ENCODE results near the gene TMEM184B. TPM values are rescaled to one million over a fixed set of nuclear protein-coding genes. Genes with fewer than 3 reads are reported as not detected.

TMEM184B gene
- total RNA-seq, 2 donors from 2014 or later = 76.0 to 137 TPM

- WGBS = 36% methylated on average over 8 of the region's 8 CpGs
- Histone ChIP-seq H3K27me3 (replicated peaks; ENCODE audit: insufficient read depth) (no peaks in the 10 kb centered on the region), H3K4me1 (replicated peaks) (no peaks in the 10 kb centered on the region), H3K9me3 (no peaks in the 10 kb centered on the region), H3K4me3 (peak overlapping the region; percentile 7 to 16), H3K27ac (peak overlapping the region in 1 of 2 donors; percentile 23), H3K36me3 (no peaks in the 10 kb centered on the region)
- intact Hi-C loops (cut with DNase I) = no loop called here
- no peak for DNase-seq (ENCODE audit: low spot score)
- TF ChIP-seq CTCF (IDR thresholded peaks at IDR 0.05) (no peak), POLR2AphosphoS5 (IDR thresholded peaks at IDR 0.05) (no peak), POLR2A (IDR thresholded peaks at IDR 0.05) (no peak)
These were observed 58.9 kb downstream of the TMEM184B start for GRCh38 chr22:38213990-38214301.

DNA sequence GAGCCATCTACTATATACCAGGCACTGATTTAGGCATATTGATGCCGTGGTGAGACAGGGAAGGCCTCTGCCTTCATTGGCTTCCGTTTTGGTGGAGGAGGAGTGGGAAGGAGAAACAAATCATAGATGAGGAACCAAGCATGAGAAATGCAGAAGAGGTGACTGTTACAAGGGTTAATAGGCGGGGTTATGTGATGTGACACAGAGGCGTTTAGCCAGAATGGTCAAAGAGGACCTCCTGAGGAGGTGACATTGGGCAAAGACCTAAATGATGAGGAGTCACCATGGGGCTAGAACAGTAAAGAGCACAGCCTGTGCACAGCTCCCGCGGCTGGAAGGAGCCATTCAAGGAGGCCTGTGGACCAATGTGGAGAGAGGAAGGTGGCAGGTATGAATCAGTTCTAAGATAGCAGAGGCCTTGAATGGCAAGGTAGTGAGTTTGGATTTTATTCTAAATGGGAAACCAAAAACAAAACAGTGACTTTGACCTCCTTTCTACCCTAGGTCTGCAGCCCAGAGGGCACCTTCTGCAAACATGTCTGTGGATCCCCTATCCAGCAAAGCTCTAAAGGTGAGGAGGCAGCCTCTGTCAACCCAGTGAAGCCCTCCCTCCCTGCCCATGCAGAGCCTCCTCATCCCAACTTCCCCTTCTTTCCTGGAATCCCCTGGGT, 59.4 kb downstream of the TMEM184B start:
- WGBS = 89% methylated on average over 6 of the region's 6 CpGs
- no peaks in the 10 kb centered on the region for H3K36me3 ChIP-seq
- intact Hi-C loops (cut with DNase I) = no loop called here
- no peaks in the 10 kb centered on the region for H3K27me3 ChIP-seq (replicated peaks; ENCODE audit: insufficient read depth)
- no peaks in the 10 kb centered on the region for H3K9me3 ChIP-seq
- no peak overlapping the region for H3K4me3 ChIP-seq
- TF ChIP-seq POLR2A (IDR thresholded peaks at IDR 0.05) = no peak
- no peak for TF ChIP-seq CTCF (IDR thresholded peaks at IDR 0.05)
- no peak for TF ChIP-seq POLR2AphosphoS5 (IDR thresholded peaks at IDR 0.05)
- H3K4me1 ChIP-seq (replicated peaks) = no peaks in the 10 kb centered on the region
- no peak for DNase-seq (ENCODE audit: low spot score)
- H3K27ac ChIP-seq = no peak overlapping the region

DNA sequence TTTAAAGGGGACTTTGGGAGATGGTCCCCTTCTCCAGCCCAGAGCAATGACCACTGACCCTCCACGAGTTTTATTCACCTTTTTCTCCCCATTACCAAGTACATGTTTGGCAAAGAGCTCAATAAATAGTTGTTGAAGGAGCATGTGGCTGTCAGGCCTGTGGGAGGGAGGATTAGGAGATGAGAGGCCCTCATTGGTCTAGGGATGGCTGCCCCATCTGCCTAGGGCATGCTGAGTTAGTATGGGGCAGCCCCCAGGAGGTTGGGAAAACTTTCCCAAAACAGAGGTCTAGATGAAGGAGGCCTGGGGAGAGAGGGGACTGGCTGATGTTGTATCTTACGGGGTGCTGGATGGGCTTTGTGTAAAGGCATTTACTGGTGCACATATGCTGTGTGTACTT, 60.4 kb downstream of the TMEM184B start:
- TF ChIP-seq CTCF (IDR thresholded peaks at IDR 0.05) = no peak
- no peak for TF ChIP-seq POLR2AphosphoS5 (IDR thresholded peaks at IDR 0.05)
- TF ChIP-seq POLR2A (IDR thresholded peaks at IDR 0.05) = no peak
- H3K4me1 ChIP-seq (replicated peaks) = no peaks in the 10 kb centered on the region
- H3K27me3 ChIP-seq (replicated peaks; ENCODE audit: insufficient read depth) = no peaks in the 10 kb centered on the region
- no peaks in the 10 kb centered on the region for H3K9me3 ChIP-seq
- H3K4me3 ChIP-seq = no peak overlapping the region
- no peaks in the 10 kb centered on the region for H3K36me3 ChIP-seq
- intact Hi-C loops (cut with DNase I) = no loop called here
- H3K27ac ChIP-seq = no peak overlapping the region
- WGBS = 70% methylated on average over 2 of the region's 2 CpGs
- DNase-seq (ENCODE audit: low spot score) = no peak

GRCh38 chr22:38211556-38211955, 61.3 kb downstream of the TMEM184B start:
- 94% methylated on average over 6 of the region's 7 CpGs for WGBS
- no peaks in the 10 kb centered on the region for H3K36me3 ChIP-seq
- H3K27ac ChIP-seq = no peak overlapping the region
- no peak for DNase-seq (ENCODE audit: low spot score)
- intact Hi-C loops (cut with DNase I) = no loop called here
- no peak overlapping the region for H3K4me3 ChIP-seq
- no peaks in the 10 kb centered on the region for H3K9me3 ChIP-seq
- H3K27me3 ChIP-seq (replicated peaks; ENCODE audit: insufficient read depth) = no peaks in the 10 kb centered on the region
- no peak for TF ChIP-seq POLR2AphosphoS5 (IDR thresholded peaks at IDR 0.05)
- no peak for TF ChIP-seq POLR2A (IDR thresholded peaks at IDR 0.05)
- TF ChIP-seq CTCF (IDR thresholded peaks at IDR 0.05) = no peak
- no peaks in the 10 kb centered on the region for H3K4me1 ChIP-seq (replicated peaks)

DNA sequence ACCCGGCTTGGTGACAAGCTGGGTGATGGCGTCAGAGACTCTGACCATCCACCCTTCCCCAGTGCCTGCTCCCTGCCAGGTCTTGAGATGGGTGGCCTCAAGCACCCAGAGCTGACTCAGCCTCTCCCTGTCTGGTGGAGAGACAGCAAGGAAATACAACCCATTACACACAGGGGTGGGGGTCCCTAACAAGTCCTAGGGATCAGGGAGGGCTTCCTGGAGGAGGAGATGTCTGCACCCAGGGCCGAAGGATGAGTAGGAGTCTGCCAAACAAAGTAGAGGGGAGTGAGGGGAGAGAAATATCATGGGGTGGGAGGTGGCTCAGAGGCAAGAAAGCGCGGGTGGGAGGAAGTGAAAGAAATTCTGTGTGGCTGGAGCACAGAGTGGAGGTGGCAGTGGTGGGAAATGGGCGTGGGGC, 64.2 kb downstream of the TMEM184B start:
- no peaks in the 10 kb centered on the region for H3K9me3 ChIP-seq
- no peak overlapping the region for H3K4me3 ChIP-seq
- H3K27ac ChIP-seq = no peak overlapping the region
- intact Hi-C loops (cut with DNase I) = no loop called here
- no peaks in the 10 kb centered on the region for H3K27me3 ChIP-seq (replicated peaks; ENCODE audit: insufficient read depth)
- WGBS = 91% methylated on average over 5 of the region's 6 CpGs
- H3K4me1 ChIP-seq (replicated peaks) = no peaks in the 10 kb centered on the region
- no peak for DNase-seq (ENCODE audit: low spot score)
- H3K36me3 ChIP-seq = no peaks in the 10 kb centered on the region
- TF ChIP-seq CTCF (IDR thresholded peaks at IDR 0.05) (no peak), POLR2A (IDR thresholded peaks at IDR 0.05) (no peak), POLR2AphosphoS5 (IDR thresholded peaks at IDR 0.05) (no peak)

All from prostate gland (tissue), 2 donors.